Peyer's patch (tissue), 4 donors: ENCODE results near the gene DNAJB6. TPM values are rescaled to one million over a fixed set of nuclear protein-coding genes. Genes with fewer than 3 reads are reported as not detected.

Source experiments
- DNase-seq, 3 donors: peaks; one replicate each; pipeline ENCODE4 v3.0.0-alpha.2; 2017 to 2019
- H3K27ac ChIP-seq, 4 donors: fragments of 200-600 bp; sonication (generic); one replicate each; pipeline ENCODE4 v1.5.1; 2016 to 2019
- H3K27me3 ChIP-seq, 2 donors: fragments of 200-600 bp; sonication (generic); one replicate each; pipeline ENCODE4 v1.5.1; 2019
- H3K36me3 ChIP-seq, 3 donors: fragments of 200-600 bp; sonication (generic); one replicate each; pipeline ENCODE4 v1.5.1; 2016 to 2019
- H3K4me1 ChIP-seq, 4 donors: fragments of 200-600 bp; sonication (generic); one replicate each; pipeline ENCODE4 v1.5.1; 2016 to 2019
- H3K4me3 ChIP-seq, 4 donors: fragments of 200-600 bp; sonication (generic); 1 replicate in 3 of 4; 2 replicates in 1 of 4; pipeline ENCODE4 v1.5.1; 2016 to 2019; ENCODE audit warnings: mild to moderate bottlenecking in 1 of 4
- H3K9me3 ChIP-seq, 4 donors: fragments of 200-600 bp; sonication (generic); one replicate each; pipeline ENCODE4 v1.5.1; 2016 to 2019; ENCODE audit warnings: mild to moderate bottlenecking in 1 of 4
- POLR2A ChIP-seq, 2 donors: fragments of 450-650 bp; IDR thresholded peaks; one replicate each; pipeline ENCODE4 v1.5.1; 2017; ENCODE audit warnings: antibody characterized with exemption in 2 of 2, mild to moderate bottlenecking in 2 of 2, moderate library complexity in 2 of 2
- total RNA-seq, 4 donors: library from RNA; depleted of rRNA; stranded (reverse); fragments of >200 nt; gene quantifications; one replicate each; pipeline ENCODE4 v1.1.0, GENCODE V29; 2016
- TF ChIP-seq, protein P1 (sequence below), 6 experiments: fragments of 450-650 bp in 4 of 6; fragments of 200-600 bp in 2 of 6; sonication (generic) in 1 of 6; IDR thresholded peaks; one replicate each; pipeline ENCODE4 v1.5.1; 2017 to 2019; ENCODE audit warnings: antibody characterized with exemption in 6 of 6, mild to moderate bottlenecking in 3 of 6, moderate library complexity in 1 of 6

Gene DNAJB6
- total RNA-seq, 4 donors from 2014 or later, result 47.1 to 129 (median 61.3) TPM

- Histone ChIP-seq H3K4me1 (peaks cover 2 to 6% (median 4%) of the 10 kb centered on the region in 4 donors), H3K9me3 (no peaks in the 10 kb centered on the region), H3K27me3 (no peaks in the 10 kb centered on the region), H3K36me3 (no peaks in the 10 kb centered on the region), H3K4me3 (no peak overlapping the region), H3K27ac (no peak overlapping the region)
- peak in 2 of 3 donors; percentile 43 to 45 for DNase-seq
- TF ChIP-seq, protein P1, sequence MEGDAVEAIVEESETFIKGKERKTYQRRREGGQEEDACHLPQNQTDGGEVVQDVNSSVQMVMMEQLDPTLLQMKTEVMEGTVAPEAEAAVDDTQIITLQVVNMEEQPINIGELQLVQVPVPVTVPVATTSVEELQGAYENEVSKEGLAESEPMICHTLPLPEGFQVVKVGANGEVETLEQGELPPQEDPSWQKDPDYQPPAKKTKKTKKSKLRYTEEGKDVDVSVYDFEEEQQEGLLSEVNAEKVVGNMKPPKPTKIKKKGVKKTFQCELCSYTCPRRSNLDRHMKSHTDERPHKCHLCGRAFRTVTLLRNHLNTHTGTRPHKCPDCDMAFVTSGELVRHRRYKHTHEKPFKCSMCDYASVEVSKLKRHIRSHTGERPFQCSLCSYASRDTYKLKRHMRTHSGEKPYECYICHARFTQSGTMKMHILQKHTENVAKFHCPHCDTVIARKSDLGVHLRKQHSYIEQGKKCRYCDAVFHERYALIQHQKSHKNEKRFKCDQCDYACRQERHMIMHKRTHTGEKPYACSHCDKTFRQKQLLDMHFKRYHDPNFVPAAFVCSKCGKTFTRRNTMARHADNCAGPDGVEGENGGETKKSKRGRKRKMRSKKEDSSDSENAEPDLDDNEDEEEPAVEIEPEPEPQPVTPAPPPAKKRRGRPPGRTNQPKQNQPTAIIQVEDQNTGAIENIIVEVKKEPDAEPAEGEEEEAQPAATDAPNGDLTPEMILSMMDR (IDR thresholded peaks at IDR 0.05), result no peak
- TF ChIP-seq POLR2A (IDR thresholded peaks at IDR 0.05), result no peak
These were observed 94.6 kb downstream of the DNAJB6 start for GRCh38 chr7:157431173-157431950.

DNA sequence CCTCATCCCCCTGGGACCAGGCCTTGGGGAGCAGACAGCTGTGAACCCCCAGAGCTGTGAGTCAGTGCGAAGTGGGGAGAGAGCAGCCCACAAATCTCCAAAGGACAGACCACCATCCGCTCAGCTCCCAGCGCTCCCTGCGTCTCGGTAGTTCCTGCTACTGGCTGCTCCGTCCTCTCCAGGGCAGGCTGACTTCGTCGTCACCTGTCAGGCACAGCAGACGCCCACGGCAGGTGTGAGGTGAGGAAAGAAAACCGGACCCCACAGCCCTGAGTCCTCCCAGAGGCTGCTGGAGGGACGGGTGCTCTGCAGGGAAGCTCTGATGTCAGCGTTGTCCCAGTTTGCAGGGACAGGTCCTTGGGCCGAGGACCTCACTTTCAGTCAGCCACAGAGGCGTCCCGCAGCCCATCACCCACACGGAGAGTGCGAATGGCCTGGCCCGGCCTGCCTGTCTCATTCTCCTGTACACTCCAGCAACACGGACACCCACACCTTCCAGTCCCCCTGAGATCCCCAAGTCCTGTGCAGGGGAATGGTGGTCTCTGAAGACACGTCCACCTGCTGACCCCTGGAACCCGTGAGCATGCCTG lies 95.2 kb downstream of the DNAJB6 start:
- H3K9me3 ChIP-seq, result no peaks in the 10 kb centered on the region
- no peak for TF ChIP-seq POLR2A (IDR thresholded peaks at IDR 0.05)
- TF ChIP-seq, protein P1 (IDR thresholded peaks at IDR 0.05), result no peak
- no peaks in the 10 kb centered on the region for H3K36me3 ChIP-seq
- H3K27ac ChIP-seq, result no peak overlapping the region
- H3K27me3 ChIP-seq, result no peaks in the 10 kb centered on the region
- DNase-seq, result peak in 2 of 3 donors; percentile 33 to 37
- H3K4me1 ChIP-seq, result peaks cover 2 to 6% (median 4%) of the 10 kb centered on the region in 4 donors
- no peak overlapping the region for H3K4me3 ChIP-seq

GRCh38 chr7:157432541-157432956 lies 95.7 kb downstream of the DNAJB6 start:
- peak overlapping the region in 1 of 4 donors; percentile 27 for H3K4me3 ChIP-seq
- H3K4me1 ChIP-seq, result peaks cover 2 to 6% (median 4%) of the 10 kb centered on the region in 4 donors
- H3K27ac ChIP-seq, result no peak overlapping the region
- no peaks in the 10 kb centered on the region for H3K27me3 ChIP-seq
- peak in 2 of 3 donors; percentile 46 to 57 for DNase-seq
- H3K36me3 ChIP-seq, result no peaks in the 10 kb centered on the region
- TF ChIP-seq POLR2A (IDR thresholded peaks at IDR 0.05), result no peak
- TF ChIP-seq, protein P1 (IDR thresholded peaks at IDR 0.05), result no peak
- no peaks in the 10 kb centered on the region for H3K9me3 ChIP-seq

GRCh38 chr7:157432957-157433576 lies 96.3 kb downstream of the DNAJB6 start:
- Histone ChIP-seq H3K27me3 (no peaks in the 10 kb centered on the region), H3K27ac (no peak overlapping the region), H3K36me3 (no peaks in the 10 kb centered on the region), H3K9me3 (no peaks in the 10 kb centered on the region), H3K4me3 (peak overlapping the region in 1 of 4 donors; percentile 27), H3K4me1 (peaks cover 2 to 6% (median 4%) of the 10 kb centered on the region in 4 donors)
- peak; percentile 40 to 68 (median 48) for DNase-seq
- no peak for TF ChIP-seq POLR2A (IDR thresholded peaks at IDR 0.05)
- TF ChIP-seq, protein P1 (IDR thresholded peaks at IDR 0.05), result peak in 5 of 6 experiments; percentile 36 to 61 (median 60)

DNA sequence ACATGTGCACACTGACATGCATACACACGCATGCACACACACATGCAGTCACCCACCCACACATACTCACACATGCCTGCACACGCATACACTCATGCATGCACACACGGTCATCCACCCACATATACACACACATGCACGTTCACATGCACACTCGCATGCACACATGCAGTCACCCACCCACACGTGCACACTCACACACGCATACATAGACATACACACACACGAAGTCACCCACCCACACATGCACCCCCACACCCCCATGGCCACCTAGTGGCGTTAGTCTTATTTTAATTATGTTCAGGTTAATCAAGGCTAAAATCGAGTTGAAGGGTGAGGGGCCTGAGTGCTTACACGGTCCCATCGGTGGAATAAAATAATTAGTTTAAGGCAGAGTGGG lies 96.8 kb downstream of the DNAJB6 start:
- DNase-seq, result peak in 1 of 3 donors; percentile 12
- no peaks in the 10 kb centered on the region for H3K27me3 ChIP-seq
- H3K4me3 ChIP-seq, result no peak overlapping the region
- H3K36me3 ChIP-seq, result no peaks in the 10 kb centered on the region
- no peak overlapping the region for H3K27ac ChIP-seq
- TF ChIP-seq POLR2A (IDR thresholded peaks at IDR 0.05), result no peak
- TF ChIP-seq, protein P1 (IDR thresholded peaks at IDR 0.05), result no peak
- H3K9me3 ChIP-seq, result no peaks in the 10 kb centered on the region
- H3K4me1 ChIP-seq, result peaks cover 2 to 6% (median 4%) of the 10 kb centered on the region in 4 donors
